H7 (cell line): ENCODE data around the gene PBOV1. TPM values are rescaled to one million over a fixed set of nuclear protein-coding genes. Genes with fewer than 3 reads are reported as not detected.

Experiments used
- DNase-seq: peaks from one replicate; pipeline ENCODE4 v3.0.0; 2012
- H3K27me3 ChIP-seq: 2 replicates; pipeline ENCODE4 v1.6.0; 2011; ENCODE audit warnings: mild to moderate bottlenecking, low read length; ENCODE audit not compliant: control insufficient read depth, insufficient read depth
- H3K36me3 ChIP-seq: replicated peaks from 2 replicates; pipeline ENCODE4 v1.5.1; 2011; ENCODE audit warnings: low read length; ENCODE audit not compliant: control insufficient read depth, insufficient read depth
- H3K4me3 ChIP-seq: 2 replicates; pipeline ENCODE4 v1.5.1; 2011; ENCODE audit warnings: low read depth, mild to moderate bottlenecking, control low read depth, low read length, moderate library complexity; ENCODE audit not compliant: insufficient read depth
- total RNA-seq: library from RNA; depleted of rRNA; stranded (reverse); fragments of >200 nt; shearing (Covaris generic); gene quantifications from 2 replicates; pipeline ENCODE4 v1.2.3, GENCODE V29; 2014; rRNA removed

The PBOV1 gene
- total RNA-seq, 1 experiment from 2014 or later: not detected

GRCh38 chr6:138176652-138177232 is 41.5 kb downstream of the PBOV1 start:
- no peak for DNase-seq
- Histone ChIP-seq H3K4me3 (no peak overlapping the region), H3K27me3 (no peaks in the 10 kb centered on the region), H3K36me3 (no peaks in the 10 kb centered on the region)

DNA sequence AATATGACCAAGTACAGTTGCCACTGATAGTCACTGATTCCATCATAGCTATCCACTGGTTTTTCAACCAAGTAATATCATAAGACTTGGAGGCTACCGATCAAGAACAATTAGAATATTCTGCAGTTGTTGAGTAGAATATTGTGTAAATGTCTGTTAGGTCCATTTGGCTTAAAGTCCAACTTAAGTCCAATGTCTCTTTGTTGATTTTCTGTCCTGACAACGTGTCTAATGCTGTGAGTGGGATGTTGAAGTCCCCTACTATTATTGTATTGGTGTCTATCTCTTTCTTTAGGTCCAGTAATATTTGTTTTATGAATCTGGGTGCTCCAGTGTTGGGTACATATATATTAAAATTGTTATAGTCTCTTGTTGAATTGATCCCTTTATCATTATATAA is 42.7 kb downstream of the PBOV1 start:
- H3K4me3 ChIP-seq: no peak overlapping the region

More for the DNA sequence above, 42.7 kb downstream of the PBOV1 start:
- Histone ChIP-seq H3K27me3 (no peaks in the 10 kb centered on the region), H3K36me3 (no peaks in the 10 kb centered on the region)
- DNase-seq: no peak

Other genes with a start within 250 kb of the PBOV1 start
- gene PERP, start 111.1 kb downstream of the PBOV1 start, total RNA-seq: 27.9 and 28.5 TPM in 2 replicates
- gene ARFGEF3, start 56.6 kb downstream of the PBOV1 start, total RNA-seq: 7.0 and 11.0 TPM in 2 replicates
- 0.35 TPM in 1 of 2 replicates, not detected in the other for gene SMIM28, start 159.4 kb upstream of the PBOV1 start, total RNA-seq
- 48.1 and 60.2 TPM in 2 replicates for gene HEBP2, start 185.7 kb upstream of the PBOV1 start, total RNA-seq